ENCODE measurements around the gene ASPN. TPM values are rescaled to one million over a fixed set of nuclear protein-coding genes. Genes with fewer than 3 reads are reported as not detected.

The ASPN gene
- total and polyA plus RNA-seq, 2 experiments from 2014 or later: 5.3 to 6.3 TPM

GRCh38 chr9:92468206-92468605 lies 14.1 kb downstream of the ASPN start:
- Histone ChIP-seq H3F3A (ENCODE audit: insufficient read depth) (peaks cover 26% of the 10 kb centered on the region), H3K9me2 (ENCODE audit: insufficient read depth) (no peaks in the 10 kb centered on the region), H3K36me3 (ENCODE audit: low read depth) (no peaks in the 10 kb centered on the region), H3K4me3 (no peak overlapping the region), H3K4me1 (ENCODE audit: insufficient read depth) (peaks cover 27% of the 10 kb centered on the region), H2AFZ (peak overlapping the region; percentile 1; the same call in 1 of the 2 replicates), H4K20me1 (ENCODE audit: insufficient read depth) (no peaks in the 10 kb centered on the region), H3K9me3 (ENCODE audit: low read depth) (no peaks in the 10 kb centered on the region), H3K79me2 (ENCODE audit: insufficient read depth) (no peaks in the 10 kb centered on the region), H3K27me3 (replicated peaks; ENCODE audit: insufficient read depth) (no peaks in the 10 kb centered on the region), H3K4me2 (ENCODE audit: unreplicated experiment) (peak overlapping the region; percentile 9), H3K9ac (no peak overlapping the region), H3K27ac (peak overlapping the region; percentile 33)
- peak; percentile 85 for DNase-seq
- WGBS, 2 experiments (ENCODE audit: low coverage in 1 of 2, low lambda C conversion rate in 2 of 2, missing lambda C conversion rate in 2 of 2): 60 to 65% methylated on average over 2 of the region's 2 CpGs
- in situ Hi-C loops (cut with MboI): no loop called here
- TF ChIP-seq EZH2phosphoT487 (IDR thresholded peaks at IDR 0.05; ENCODE audit: insufficient read depth, low read depth) (no peak), EZH2 (IDR thresholded peaks at IDR 0.05; ENCODE audit: insufficient read depth, poor library complexity, severe bottlenecking) (no peak)

- H3K9ac ChIP-seq: no peak overlapping the region
- peaks cover 30% of the 10 kb centered on the region for H3K4me1 ChIP-seq (ENCODE audit: insufficient read depth)
- TF ChIP-seq EZH2 (IDR thresholded peaks at IDR 0.05; ENCODE audit: insufficient read depth, poor library complexity, severe bottlenecking) (no peak), EZH2phosphoT487 (IDR thresholded peaks at IDR 0.05; ENCODE audit: insufficient read depth, low read depth) (no peak)
- no peaks in the 10 kb centered on the region for H3K79me2 ChIP-seq (ENCODE audit: insufficient read depth)
- in situ Hi-C loops (cut with MboI): no loop called here
- H3K27me3 ChIP-seq (replicated peaks; ENCODE audit: insufficient read depth): no peaks in the 10 kb centered on the region
- H3K9me2 ChIP-seq (ENCODE audit: insufficient read depth): no peaks in the 10 kb centered on the region
- no peaks in the 10 kb centered on the region for H4K20me1 ChIP-seq (ENCODE audit: insufficient read depth)
- H3F3A ChIP-seq (ENCODE audit: insufficient read depth): peaks cover 26% of the 10 kb centered on the region
- peak overlapping the region; percentile 33 for H3K27ac ChIP-seq
- DNase-seq: peak; percentile 5
- peak overlapping the region; percentile 1; the same call in 1 of the 2 replicates for H2AFZ ChIP-seq
- H3K4me3 ChIP-seq: no peak overlapping the region
- H3K9me3 ChIP-seq (ENCODE audit: low read depth): no peaks in the 10 kb centered on the region
- no peaks in the 10 kb centered on the region for H3K36me3 ChIP-seq (ENCODE audit: low read depth)
- 47 to 62% methylated on average over 2 of the region's 2 CpGs for WGBS, 2 experiments (ENCODE audit: low coverage in 1 of 2, low lambda C conversion rate in 2 of 2, missing lambda C conversion rate in 2 of 2)
- no peak overlapping the region for H3K4me2 ChIP-seq (ENCODE audit: unreplicated experiment)
Observed at GRCh38 chr9:92467511-92467910, 14.8 kb downstream of the ASPN start.

GRCh38 chr9:92467041-92467440 lies 15.3 kb downstream of the ASPN start:
- TF ChIP-seq EZH2phosphoT487 (IDR thresholded peaks at IDR 0.05; ENCODE audit: insufficient read depth, low read depth) (no peak), EZH2 (IDR thresholded peaks at IDR 0.05; ENCODE audit: insufficient read depth, poor library complexity, severe bottlenecking) (no peak)
- in situ Hi-C loops (cut with MboI): no loop called here
- H3K9me3 ChIP-seq (ENCODE audit: low read depth): no peaks in the 10 kb centered on the region
- 96 to 100% methylated on average over 1 of the region's 1 CpG for WGBS, 2 experiments (ENCODE audit: low coverage in 1 of 2, low lambda C conversion rate in 2 of 2, missing lambda C conversion rate in 2 of 2)
- H3K4me2 ChIP-seq (ENCODE audit: unreplicated experiment): no peak overlapping the region
- H3K4me3 ChIP-seq: no peak overlapping the region
- H3F3A ChIP-seq (ENCODE audit: insufficient read depth): peaks cover 26% of the 10 kb centered on the region
- H3K9ac ChIP-seq: no peak overlapping the region
- no peaks in the 10 kb centered on the region for H3K36me3 ChIP-seq (ENCODE audit: low read depth)
- H3K27ac ChIP-seq: no peak overlapping the region
- no peaks in the 10 kb centered on the region for H4K20me1 ChIP-seq (ENCODE audit: insufficient read depth)
- peaks cover 30% of the 10 kb centered on the region for H3K4me1 ChIP-seq (ENCODE audit: insufficient read depth)
- DNase-seq: no peak
- no peaks in the 10 kb centered on the region for H3K9me2 ChIP-seq (ENCODE audit: insufficient read depth)
- H3K27me3 ChIP-seq (replicated peaks; ENCODE audit: insufficient read depth): no peaks in the 10 kb centered on the region
- H2AFZ ChIP-seq: no peak overlapping the region
- H3K79me2 ChIP-seq (ENCODE audit: insufficient read depth): no peaks in the 10 kb centered on the region

GRCh38 chr9:92463984-92464383 lies 18.3 kb downstream of the ASPN start:
- no peaks in the 10 kb centered on the region for H4K20me1 ChIP-seq (ENCODE audit: insufficient read depth)
- H3K36me3 ChIP-seq (ENCODE audit: low read depth): no peaks in the 10 kb centered on the region
- in situ Hi-C loops (cut with MboI): no loop called here
- peaks cover 25% of the 10 kb centered on the region for H3F3A ChIP-seq (ENCODE audit: insufficient read depth)
- H3K9ac ChIP-seq: peak overlapping the region; percentile 53
- DNase-seq: peak; percentile 94
- H3K9me3 ChIP-seq (ENCODE audit: low read depth): no peaks in the 10 kb centered on the region
- 13 to 15% methylated on average over 3 of the region's 3 CpGs for WGBS, 2 experiments (ENCODE audit: low coverage in 1 of 2, low lambda C conversion rate in 2 of 2, missing lambda C conversion rate in 2 of 2)
- peak overlapping the region; percentile 62 for H2AFZ ChIP-seq
- H3K79me2 ChIP-seq (ENCODE audit: insufficient read depth): no peaks in the 10 kb centered on the region
- H3K4me3 ChIP-seq: peak overlapping the region; percentile 44
- H3K27ac ChIP-seq: peak overlapping the region; percentile 66
- no peaks in the 10 kb centered on the region for H3K9me2 ChIP-seq (ENCODE audit: insufficient read depth)
- H3K4me2 ChIP-seq (ENCODE audit: unreplicated experiment): peak overlapping the region; percentile 61
- H3K27me3 ChIP-seq (replicated peaks; ENCODE audit: insufficient read depth): no peaks in the 10 kb centered on the region
- peaks cover 30% of the 10 kb centered on the region for H3K4me1 ChIP-seq (ENCODE audit: insufficient read depth)
- TF ChIP-seq EZH2phosphoT487 (IDR thresholded peaks at IDR 0.05; ENCODE audit: insufficient read depth, low read depth): no peak
- TF ChIP-seq EZH2 (IDR thresholded peaks at IDR 0.05; ENCODE audit: insufficient read depth, poor library complexity, severe bottlenecking): no peak

GRCh38 chr9:92463387-92463786 lies 18.9 kb downstream of the ASPN start:
- peak overlapping the region; percentile 44; the same call in 1 of the 2 replicates for H3K4me3 ChIP-seq
- no peaks in the 10 kb centered on the region for H3K36me3 ChIP-seq (ENCODE audit: low read depth)
- in situ Hi-C loops (cut with MboI): no loop called here
- H3K4me1 ChIP-seq (ENCODE audit: insufficient read depth): peaks cover 25% of the 10 kb centered on the region
- no peaks in the 10 kb centered on the region for H3K9me3 ChIP-seq (ENCODE audit: low read depth)
- no peaks in the 10 kb centered on the region for H3K27me3 ChIP-seq (replicated peaks; ENCODE audit: insufficient read depth)
- peak overlapping the region; percentile 66 for H3K27ac ChIP-seq
- peak overlapping the region; percentile 62 for H2AFZ ChIP-seq
- TF ChIP-seq EZH2 (IDR thresholded peaks at IDR 0.05; ENCODE audit: insufficient read depth, poor library complexity, severe bottlenecking) (no peak), EZH2phosphoT487 (IDR thresholded peaks at IDR 0.05; ENCODE audit: insufficient read depth, low read depth) (no peak)
- no peaks in the 10 kb centered on the region for H3K9me2 ChIP-seq (ENCODE audit: insufficient read depth)
- peak overlapping the region; percentile 61 for H3K4me2 ChIP-seq (ENCODE audit: unreplicated experiment)
- no peaks in the 10 kb centered on the region for H4K20me1 ChIP-seq (ENCODE audit: insufficient read depth)
- DNase-seq: no peak
- H3K9ac ChIP-seq: peak overlapping the region; percentile 53
- no peaks in the 10 kb centered on the region for H3K79me2 ChIP-seq (ENCODE audit: insufficient read depth)
- H3F3A ChIP-seq (ENCODE audit: insufficient read depth): peaks cover 19% of the 10 kb centered on the region

Measured in GM23248 (cell line).